Measurements from ENCODE around the gene DPP3.
"Not testable (repeated sequence)": the region's sequence is repeated elsewhere in the genome, so short reads cannot be mapped to it uniquely, and the experiment has no call there.

Gene DPP3

DNA sequence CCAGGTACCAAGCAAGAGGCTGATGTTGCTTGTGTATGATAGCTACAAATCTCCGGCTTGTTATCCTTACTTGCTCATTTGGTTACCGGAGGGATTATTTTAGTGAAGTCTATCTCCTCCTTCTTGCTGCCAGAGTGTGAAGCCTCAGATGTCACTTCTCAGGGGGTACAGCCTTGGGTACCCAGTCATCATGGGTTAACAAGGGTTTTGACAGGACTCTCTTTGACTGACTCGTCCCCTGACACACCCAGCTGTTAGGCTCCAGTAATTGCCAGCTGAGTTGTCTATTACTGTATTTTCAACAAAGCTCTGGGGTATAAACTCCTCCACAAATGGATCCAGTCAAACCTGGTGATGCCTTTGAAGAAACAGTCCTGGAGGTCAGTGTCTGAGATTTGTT is 25.4 kb upstream of the DPP3 start:
- H3K36me3 Mint-ChIP-seq: no peaks in the 10 kb centered on the region
- H3K9me3 Mint-ChIP-seq: no peaks in the 10 kb centered on the region
- peaks cover 17% of the 10 kb centered on the region for H3K4me1 Mint-ChIP-seq
- no peak overlapping the region for H3K27ac Mint-ChIP-seq
- no peaks in the 10 kb centered on the region for H3K27me3 Mint-ChIP-seq
- no peak overlapping the region for H3K4me3 Mint-ChIP-seq

DNA sequence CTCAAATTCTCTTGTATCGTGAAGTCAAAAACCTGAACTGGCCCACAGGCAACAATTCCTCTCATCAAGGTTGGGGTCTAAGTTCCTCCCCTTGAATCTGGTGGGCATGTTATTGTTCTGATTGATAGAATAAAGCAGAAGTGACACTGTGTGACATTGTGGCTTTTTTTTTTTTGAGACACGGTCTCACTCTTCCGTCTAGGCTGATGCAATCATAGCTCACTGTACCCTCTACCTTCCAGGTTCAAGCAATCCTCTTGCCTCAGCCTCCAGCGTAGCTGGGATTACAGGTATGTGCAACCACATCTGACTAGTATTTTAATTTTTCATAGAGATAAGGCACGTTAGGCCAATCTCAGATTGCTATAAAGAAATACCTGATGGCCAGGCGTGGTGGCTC is 22.4 kb upstream of the DPP3 start:
- H3K27ac Mint-ChIP-seq: no peak overlapping the region
- no peak overlapping the region for H3K4me3 Mint-ChIP-seq
- no peaks in the 10 kb centered on the region for H3K36me3 Mint-ChIP-seq
- H3K27me3 Mint-ChIP-seq: no peaks in the 10 kb centered on the region
- no peaks in the 10 kb centered on the region for H3K9me3 Mint-ChIP-seq
- peaks cover 20% of the 10 kb centered on the region for H3K4me1 Mint-ChIP-seq

DNA sequence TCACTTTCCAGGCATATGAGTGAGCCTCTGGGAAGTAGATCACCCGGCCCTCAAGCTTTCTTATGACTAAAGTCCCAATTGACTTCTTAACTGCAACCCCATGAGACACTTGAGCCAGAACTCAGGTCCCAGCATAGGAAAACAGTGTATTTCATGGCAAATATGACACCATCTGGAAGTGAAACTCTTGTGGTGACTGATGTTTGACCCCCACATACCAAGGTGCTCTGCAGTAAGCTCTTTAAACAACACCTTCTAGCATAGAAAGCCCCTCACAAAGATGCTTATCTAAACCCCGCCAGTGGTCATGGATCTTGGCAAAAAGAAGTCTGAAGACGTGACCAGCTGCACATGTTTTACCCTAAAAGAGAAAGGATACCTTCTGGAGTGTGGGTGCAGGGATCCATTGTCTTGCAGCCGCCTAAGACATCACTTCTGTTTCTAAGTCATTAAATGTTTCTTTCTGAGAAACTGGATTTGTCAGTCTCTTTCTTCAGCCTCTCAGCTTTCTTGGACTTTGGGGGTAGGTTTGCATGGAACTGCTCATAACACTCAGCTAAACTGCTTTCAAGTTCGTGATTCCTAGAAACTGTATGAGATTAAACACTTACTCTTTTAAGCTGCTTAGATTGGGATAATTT is 21.0 kb upstream of the DPP3 start:
- H3K27me3 Mint-ChIP-seq: no peaks in the 10 kb centered on the region
- H3K36me3 Mint-ChIP-seq: no peaks in the 10 kb centered on the region
- H3K27ac Mint-ChIP-seq: no peak overlapping the region
- H3K4me3 Mint-ChIP-seq: no peak overlapping the region
- no peaks in the 10 kb centered on the region for H3K9me3 Mint-ChIP-seq
- H3K4me1 Mint-ChIP-seq: peaks cover 20% of the 10 kb centered on the region

DNA sequence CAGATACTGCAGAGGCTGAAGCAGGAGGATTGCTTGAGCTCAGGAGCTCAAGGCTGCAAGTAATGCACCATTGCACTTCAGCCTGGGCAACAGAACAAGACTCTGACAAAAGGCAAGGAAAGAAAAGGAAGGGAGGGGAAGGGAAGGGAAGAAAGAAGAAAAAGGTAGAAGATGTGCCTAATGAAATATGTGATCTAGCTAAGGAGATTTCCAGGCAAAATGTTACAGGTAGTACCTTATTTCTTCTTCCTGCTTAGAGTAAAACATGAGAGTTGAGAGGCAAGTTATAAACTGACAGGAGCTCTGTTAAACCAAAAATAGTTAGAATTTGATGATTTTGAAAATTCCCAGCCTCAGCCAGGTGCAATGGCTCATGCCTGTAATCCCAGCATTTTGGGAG is 18.2 kb upstream of the DPP3 start:
- H3K4me1 Mint-ChIP-seq: peaks cover 9% of the 10 kb centered on the region
- no peak overlapping the region for H3K27ac Mint-ChIP-seq
- H3K36me3 Mint-ChIP-seq: no peaks in the 10 kb centered on the region
- H3K27me3 Mint-ChIP-seq: no peaks in the 10 kb centered on the region
- no peak overlapping the region for H3K4me3 Mint-ChIP-seq
- H3K9me3 Mint-ChIP-seq: no peaks in the 10 kb centered on the region

DNA sequence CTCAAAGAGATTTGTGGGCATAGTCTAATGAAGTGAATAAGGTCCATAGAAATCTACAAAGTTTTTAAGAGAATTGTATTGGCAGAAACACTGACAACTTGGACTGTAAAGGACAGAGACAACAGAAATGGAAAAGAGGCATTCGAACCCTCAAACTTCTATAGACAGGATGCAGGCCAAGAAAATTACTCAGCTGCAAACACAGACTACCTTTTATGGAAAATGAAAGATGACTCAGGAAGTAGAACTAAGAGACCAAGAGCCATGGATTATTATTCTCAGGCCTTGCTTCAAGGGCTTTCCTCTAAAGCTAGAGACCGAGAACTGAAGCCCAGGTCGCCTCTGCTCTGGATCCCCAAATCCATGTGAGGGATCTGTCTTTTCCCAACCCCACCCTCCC is 17.3 kb upstream of the DPP3 start:
- Mint-ChIP-seq H3K4me1 (peaks cover 14% of the 10 kb centered on the region), H3K36me3 (no peaks in the 10 kb centered on the region), H3K27me3 (no peaks in the 10 kb centered on the region), H3K9me3 (no peaks in the 10 kb centered on the region), H3K4me3 (no peak overlapping the region), H3K27ac (no peak overlapping the region)

DNA sequence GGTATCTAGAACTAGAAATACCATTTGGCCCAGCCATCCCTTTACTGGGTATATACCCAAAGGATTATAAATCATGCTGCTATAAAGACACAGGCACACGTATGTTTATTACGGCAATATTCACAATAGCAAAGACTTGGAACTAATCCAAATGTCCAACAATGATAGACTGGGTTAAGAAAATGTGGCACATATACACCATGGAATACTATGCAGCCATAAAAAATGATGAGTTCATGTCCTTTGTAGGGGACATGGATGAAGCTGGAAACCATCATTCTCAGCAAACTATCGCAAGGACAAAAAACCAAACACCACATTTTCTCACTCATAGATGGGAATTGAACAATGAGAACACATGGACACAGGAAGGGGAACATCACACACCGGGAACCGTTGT is 16.1 kb upstream of the DPP3 start:
- not testable (repeated sequence) for H3K9me3 Mint-ChIP-seq, H3K4me3 Mint-ChIP-seq, H3K36me3 Mint-ChIP-seq, H3K27me3 Mint-ChIP-seq, H3K27ac Mint-ChIP-seq
- H3K4me1 Mint-ChIP-seq: peaks cover 21% of the 10 kb centered on the region

DNA sequence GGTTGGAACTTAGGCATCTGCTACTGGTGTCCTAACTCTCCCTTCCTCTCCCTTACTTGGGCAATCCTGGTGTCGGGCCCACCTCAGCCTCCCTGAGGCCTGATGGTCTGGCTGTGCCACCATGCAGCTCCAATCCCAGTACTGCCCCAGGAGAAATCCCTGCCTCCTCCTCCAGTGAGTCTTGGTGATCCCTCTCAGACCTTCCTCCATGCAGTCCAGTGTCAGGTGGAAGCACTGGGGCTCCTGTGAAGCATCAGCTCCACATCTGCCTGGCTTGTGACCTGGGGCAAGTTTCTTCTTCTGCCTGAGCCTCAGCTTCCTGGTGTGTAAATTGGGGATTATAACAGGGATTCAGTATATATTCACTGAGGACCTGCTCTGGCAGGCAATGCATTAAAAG is 15.3 kb upstream of the DPP3 start:
- H3K27me3 Mint-ChIP-seq: no peaks in the 10 kb centered on the region
- H3K4me1 Mint-ChIP-seq: peaks cover 21% of the 10 kb centered on the region
- no peak overlapping the region for H3K4me3 Mint-ChIP-seq
- H3K36me3 Mint-ChIP-seq: no peaks in the 10 kb centered on the region
- no peaks in the 10 kb centered on the region for H3K9me3 Mint-ChIP-seq
- H3K27ac Mint-ChIP-seq: no peak overlapping the region

DNA sequence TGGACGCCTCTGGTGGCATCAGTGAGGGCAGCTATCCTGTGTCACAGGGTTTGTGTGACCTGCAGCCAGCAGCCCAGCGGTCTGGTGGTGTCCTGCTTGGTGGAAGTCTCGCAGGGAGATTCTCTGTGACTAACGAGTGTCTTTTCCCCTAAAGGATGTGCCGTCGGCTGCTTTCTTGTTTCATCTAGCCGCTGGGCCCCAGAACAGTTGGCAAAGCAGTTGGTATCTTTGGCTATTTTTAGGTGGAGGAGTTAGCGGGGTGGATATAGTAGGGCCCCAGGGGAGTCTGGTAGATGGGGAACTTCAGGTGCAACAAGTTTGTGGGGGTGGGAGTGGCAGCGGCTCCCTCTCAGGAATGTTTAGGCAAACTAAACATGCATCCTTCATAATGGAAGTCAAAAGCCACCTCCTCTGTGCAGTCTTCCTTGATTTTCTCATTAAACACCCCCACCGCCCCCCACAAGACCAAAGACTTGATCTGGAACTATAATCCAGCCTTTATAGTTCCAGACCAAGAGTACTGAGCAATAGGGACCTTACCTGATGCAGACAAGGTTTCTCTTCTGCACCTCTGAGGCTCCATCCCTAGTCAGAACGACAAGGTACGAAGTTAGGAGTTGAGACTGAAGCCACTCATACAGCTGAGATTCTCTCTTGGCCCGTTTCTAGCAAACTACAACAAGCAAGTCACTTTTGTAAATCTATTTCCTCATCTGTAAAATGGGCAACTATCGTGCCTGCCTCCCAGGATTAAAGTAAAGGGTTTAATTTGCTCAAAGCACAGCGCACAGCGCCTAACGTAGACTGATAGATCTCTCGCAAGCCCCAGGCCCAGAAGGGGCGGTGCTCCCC is 14.6 kb upstream of the DPP3 start:
- Mint-ChIP-seq H3K36me3 (no peaks in the 10 kb centered on the region), H3K9me3 (no peaks in the 10 kb centered on the region), H3K4me3 (peak overlapping the region; percentile 82), H3K4me1 (peaks cover 21% of the 10 kb centered on the region), H3K27me3 (no peaks in the 10 kb centered on the region), H3K27ac (peak overlapping the region; percentile 59)

DNA sequence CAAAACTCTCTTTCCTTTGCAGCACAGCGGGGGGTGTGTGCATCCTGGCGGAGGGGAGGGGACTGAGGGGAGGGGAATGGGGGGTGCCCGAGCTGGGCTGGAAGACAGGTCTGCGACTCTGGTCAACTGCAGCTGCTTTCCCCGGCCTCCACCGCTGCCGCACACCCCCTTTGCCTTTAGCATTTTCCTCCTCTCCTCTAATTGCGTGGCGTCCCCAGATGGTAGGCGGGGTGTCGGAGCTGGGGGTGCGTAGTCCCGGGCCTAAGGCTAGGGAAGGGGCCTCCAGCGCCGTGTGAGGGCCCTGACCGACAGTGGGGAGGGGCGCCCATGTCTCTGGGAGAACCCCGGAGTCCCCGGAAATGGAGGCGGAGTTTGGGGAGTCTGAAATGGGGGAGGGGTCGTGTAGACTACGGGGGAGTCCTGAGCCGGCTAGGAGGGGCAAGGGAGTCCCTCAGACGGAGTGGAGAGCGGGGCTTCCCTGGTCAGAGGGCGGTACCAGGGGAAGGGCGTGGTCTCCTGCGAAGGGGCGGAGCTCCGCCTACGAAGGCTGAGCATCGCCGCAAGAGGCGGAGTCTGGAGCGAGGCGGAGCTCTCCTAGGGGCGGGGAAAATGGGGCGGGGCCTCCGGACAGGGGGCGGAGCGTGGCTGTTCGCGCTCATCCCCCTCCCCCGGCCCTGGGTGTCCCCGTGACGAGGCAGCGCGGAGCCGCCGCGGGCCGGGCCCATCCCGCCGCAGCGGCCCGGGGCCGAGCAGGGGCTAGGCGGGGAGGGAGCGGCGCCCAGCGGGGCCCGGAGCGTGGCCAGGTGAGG is 13.8 kb upstream of the DPP3 start, which contains the start of gene PELI3:
Gene PELI3, plus strand, starts transcription at position 681 of the 809 bp plus-strand sequence. CDS start 1,224 bp downstream, outside the sequence.
- Mint-ChIP-seq H3K27ac (peak within 1 kb of the TSS; percentile 76), H3K4me3 (peak within 1 kb of the TSS; percentile 89), H3K27me3 (no peaks in the 10 kb centered on the region), H3K9me3 (no peaks in the 10 kb centered on the region), H3K4me1 (peaks cover 21% of the 10 kb centered on the region), H3K36me3 (no peaks in the 10 kb centered on the region)

DNA sequence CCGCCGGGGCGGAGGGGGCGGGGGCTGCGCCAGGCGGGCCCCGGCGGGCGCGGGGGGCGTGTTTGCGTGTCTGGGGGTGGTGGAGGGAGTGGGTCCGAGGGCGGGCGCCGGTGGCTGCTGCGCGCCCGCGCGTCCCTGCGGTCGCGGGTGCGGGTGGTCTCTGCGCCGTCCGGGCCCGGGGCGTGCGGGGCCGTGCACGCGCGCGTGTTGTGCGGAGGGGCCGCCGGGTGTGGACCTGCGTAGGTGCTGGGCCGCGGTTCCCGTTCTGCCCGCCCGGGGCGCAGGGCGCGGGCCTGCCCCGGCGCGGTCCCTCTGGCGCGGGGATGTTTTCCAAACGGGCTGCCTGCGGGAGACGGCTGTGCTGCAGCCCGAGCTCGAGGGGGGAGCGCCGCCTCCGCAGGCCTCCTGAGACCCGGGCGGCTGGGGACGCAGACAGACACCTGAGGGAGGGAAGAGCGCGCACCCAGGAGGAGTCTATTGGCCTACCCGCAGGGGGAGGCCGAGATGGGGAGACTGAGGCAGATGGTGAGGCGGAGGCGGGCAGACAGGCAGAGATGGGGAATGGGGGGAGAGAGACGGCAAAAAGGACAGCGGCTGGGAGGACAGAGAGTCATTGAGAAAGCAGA is 13.1 kb upstream of the DPP3 start:
- Mint-ChIP-seq H3K9me3 (no peaks in the 10 kb centered on the region), H3K4me3 (peak overlapping the region; percentile 89), H3K27ac (peak overlapping the region; percentile 76), H3K4me1 (peaks cover 21% of the 10 kb centered on the region), H3K27me3 (no peaks in the 10 kb centered on the region), H3K36me3 (no peaks in the 10 kb centered on the region)

DNA sequence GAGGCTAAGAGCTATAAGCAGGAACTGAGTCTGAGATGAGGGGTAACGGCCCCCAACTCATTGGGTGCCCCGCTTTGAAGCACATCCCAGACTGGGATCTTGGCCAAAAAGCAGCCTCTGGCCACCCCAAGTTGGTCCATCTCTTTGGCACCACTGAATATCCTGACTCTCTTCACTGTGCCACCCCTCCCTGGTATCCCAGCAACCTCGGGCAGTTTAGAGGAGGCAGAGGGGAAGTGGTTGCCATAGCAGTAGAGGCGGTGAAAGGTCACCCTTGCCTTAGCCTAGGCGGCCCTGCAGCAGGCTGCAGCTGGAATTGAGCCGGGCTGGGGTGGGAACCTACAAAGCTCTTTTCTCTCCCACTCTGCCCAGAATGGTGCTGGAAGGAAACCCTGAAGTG is 12.5 kb upstream of the DPP3 start:
- H3K4me3 Mint-ChIP-seq: peak overlapping the region; percentile 89
- peak overlapping the region; percentile 76 for H3K27ac Mint-ChIP-seq
- peaks cover 19% of the 10 kb centered on the region for H3K4me1 Mint-ChIP-seq
- H3K36me3 Mint-ChIP-seq: no peaks in the 10 kb centered on the region
- H3K9me3 Mint-ChIP-seq: no peaks in the 10 kb centered on the region
- H3K27me3 Mint-ChIP-seq: no peaks in the 10 kb centered on the region

DNA sequence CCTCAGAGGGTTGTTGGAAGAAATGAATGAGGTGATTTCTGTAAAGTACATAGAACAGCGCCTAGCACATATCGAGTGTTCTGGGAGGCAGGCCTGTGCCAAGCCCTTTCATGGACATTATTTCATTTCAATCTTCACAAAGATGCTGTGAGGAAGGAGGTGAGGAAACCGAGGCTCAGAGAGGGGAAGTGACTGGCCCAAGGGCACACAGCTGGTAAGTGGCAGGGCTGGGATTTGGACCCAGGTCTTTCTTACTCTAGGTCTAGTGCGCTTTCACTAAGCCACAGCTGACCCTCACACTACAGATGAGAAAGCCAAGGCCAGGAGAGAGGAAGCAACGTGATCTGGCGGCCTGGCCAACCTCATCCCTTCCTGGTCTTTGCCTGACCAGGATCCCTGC is 11.5 kb upstream of the DPP3 start:
- Mint-ChIP-seq H3K9me3 (no peaks in the 10 kb centered on the region), H3K4me1 (peaks cover 12% of the 10 kb centered on the region), H3K27me3 (no peaks in the 10 kb centered on the region), H3K36me3 (no peaks in the 10 kb centered on the region), H3K4me3 (peak overlapping the region; percentile 89), H3K27ac (no peak overlapping the region)

DNA sequence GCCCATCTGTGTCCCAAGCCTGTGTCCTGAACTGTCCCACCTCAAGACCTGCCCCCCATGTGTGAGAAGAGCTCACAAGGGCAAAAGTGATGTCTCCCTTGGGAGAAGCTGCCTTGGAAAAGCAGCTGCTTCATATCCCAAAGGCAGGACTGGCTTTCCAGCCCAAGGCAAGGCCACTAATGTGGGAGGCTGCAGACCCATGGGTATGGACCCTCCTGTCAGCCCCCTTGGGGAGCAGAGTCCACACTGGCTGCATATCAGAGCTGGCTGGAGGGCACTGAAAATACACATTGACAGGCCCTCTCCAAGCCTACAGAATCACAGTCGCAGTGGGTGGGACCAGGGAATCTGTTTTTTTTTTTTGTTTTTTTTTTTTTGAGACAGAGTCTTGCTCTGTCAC is 10.8 kb upstream of the DPP3 start:
- Mint-ChIP-seq H3K9me3 (no peaks in the 10 kb centered on the region), H3K36me3 (no peaks in the 10 kb centered on the region), H3K4me1 (peaks cover 12% of the 10 kb centered on the region), H3K27me3 (no peaks in the 10 kb centered on the region), H3K27ac (no peak overlapping the region), H3K4me3 (no peak overlapping the region)

DNA sequence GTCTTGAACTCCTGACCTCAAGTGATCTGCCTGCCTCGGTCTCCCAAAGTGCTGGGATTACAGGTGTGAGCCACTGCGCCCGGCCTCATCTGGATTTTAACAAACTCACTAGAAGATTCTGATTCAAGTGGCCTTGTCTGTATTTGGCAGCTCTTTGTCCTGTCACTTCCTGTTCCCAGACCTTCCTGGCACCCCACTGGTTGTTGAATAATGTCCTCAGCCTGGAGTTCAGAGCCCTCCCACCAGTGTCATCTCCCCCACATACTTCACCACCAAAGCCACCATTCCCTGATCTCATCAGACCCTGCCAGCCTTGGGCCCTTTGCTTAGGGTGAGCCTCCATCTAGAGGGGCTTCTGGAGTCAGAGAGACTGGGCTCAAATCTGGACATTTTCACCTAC is 10.2 kb upstream of the DPP3 start:
- Mint-ChIP-seq H3K27me3 (no peaks in the 10 kb centered on the region), H3K36me3 (no peaks in the 10 kb centered on the region), H3K9me3 (no peaks in the 10 kb centered on the region), H3K4me3 (no peak overlapping the region), H3K4me1 (peaks cover 12% of the 10 kb centered on the region), H3K27ac (no peak overlapping the region)

DNA sequence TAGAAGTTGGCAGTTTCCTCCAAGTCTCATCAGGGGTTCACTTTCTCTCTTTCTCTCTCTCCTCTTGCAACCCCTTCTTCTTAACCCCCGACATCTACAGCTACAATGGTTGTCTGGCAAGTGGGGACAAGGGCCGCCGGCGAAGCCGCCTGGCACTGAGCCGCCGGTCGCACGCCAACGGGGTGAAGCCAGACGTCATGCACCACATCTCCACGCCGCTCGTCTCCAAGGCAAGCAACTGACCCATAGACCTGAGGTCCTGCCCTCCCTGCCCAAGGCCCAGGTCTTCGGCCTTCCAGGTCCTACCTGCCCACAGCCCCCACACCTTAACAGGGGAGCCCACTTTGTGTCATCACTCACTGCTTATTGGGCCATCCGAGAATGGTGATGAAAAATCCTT is 9.1 kb upstream of the DPP3 start:
- Mint-ChIP-seq H3K4me1 (peaks cover 12% of the 10 kb centered on the region), H3K4me3 (no peak overlapping the region), H3K36me3 (no peaks in the 10 kb centered on the region), H3K27me3 (no peaks in the 10 kb centered on the region), H3K27ac (no peak overlapping the region), H3K9me3 (no peaks in the 10 kb centered on the region)

Measured in activated naive CD4-positive, alpha-beta T cell treated with anti-CD3 and anti-CD28 coated beads, Interleukin-2, amount 50 U/mL, for 24 hours (primary cell).